ENCODE data around the gene VPS13D. TPM values are rescaled to one million over a fixed set of nuclear protein-coding genes. Genes with fewer than 3 reads are reported as not detected.

The VPS13D gene
- total RNA-seq, 2 donors from 2014 or later = 54.3 to 56.0 TPM

DNA sequence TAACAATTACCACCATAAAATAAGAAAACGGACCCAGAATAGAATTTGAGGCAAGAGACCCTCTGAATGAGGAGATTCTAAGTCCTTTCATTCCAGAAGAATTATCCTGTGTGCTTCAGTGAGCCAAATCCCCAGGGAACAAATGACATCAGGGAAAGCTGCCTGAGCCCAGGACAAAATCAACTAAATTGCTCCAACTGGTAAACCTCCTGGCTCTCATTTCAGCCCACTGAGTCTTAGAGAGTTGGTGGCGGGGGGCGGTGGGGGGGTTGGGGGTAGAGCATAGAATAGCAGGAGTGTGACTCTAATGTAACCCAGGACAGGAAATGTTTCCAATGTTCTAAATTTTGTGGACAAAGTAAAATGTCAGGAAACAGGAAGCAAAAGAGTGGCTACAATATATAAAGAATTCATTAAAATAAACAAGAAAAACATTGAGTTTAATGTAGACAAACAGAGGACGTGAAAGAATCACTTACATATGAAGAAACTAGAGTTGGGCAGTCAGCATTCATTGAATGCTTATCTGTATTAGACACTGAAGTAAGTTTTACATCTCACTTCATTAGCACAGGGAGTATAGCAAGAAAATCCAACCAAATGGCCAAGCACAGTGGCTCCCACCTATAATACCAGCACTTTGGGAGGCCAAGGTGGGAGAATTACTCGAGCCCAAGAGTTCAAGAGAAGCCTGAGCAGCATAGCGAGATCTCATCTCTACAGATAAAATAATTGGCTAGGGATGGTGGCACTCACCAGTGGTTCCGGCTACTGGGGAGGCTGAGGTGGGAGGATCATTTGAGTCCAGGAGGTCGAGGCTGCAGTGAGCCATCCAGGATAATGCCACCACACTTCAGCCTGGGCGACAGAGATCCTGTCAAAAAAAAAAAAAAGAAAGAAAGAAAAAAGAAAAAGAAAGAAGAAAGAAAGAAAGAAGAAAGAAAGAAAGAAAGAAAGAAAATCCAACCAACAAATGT, 313.1 kb downstream of the VPS13D start:
- Histone ChIP-seq H3K27ac (no peak overlapping the region), H3K36me3 (no peaks in the 10 kb centered on the region), H3K4me3 (no peak overlapping the region), H3K9ac (ENCODE audit: low read depth in 2 of 2, low read length in 2 of 2) (no peak overlapping the region), H3K27me3 (no peaks in the 10 kb centered on the region), H3K4me1 (no peaks in the 10 kb centered on the region), H3K9me3 (no peaks in the 10 kb centered on the region)
- TF ChIP-seq, protein P1, sequence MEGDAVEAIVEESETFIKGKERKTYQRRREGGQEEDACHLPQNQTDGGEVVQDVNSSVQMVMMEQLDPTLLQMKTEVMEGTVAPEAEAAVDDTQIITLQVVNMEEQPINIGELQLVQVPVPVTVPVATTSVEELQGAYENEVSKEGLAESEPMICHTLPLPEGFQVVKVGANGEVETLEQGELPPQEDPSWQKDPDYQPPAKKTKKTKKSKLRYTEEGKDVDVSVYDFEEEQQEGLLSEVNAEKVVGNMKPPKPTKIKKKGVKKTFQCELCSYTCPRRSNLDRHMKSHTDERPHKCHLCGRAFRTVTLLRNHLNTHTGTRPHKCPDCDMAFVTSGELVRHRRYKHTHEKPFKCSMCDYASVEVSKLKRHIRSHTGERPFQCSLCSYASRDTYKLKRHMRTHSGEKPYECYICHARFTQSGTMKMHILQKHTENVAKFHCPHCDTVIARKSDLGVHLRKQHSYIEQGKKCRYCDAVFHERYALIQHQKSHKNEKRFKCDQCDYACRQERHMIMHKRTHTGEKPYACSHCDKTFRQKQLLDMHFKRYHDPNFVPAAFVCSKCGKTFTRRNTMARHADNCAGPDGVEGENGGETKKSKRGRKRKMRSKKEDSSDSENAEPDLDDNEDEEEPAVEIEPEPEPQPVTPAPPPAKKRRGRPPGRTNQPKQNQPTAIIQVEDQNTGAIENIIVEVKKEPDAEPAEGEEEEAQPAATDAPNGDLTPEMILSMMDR (IDR thresholded peaks at IDR 0.05) = no peak
- DNase-seq = no peak
- intact Hi-C loops (cut with DNase I) = no loop called here

DNA sequence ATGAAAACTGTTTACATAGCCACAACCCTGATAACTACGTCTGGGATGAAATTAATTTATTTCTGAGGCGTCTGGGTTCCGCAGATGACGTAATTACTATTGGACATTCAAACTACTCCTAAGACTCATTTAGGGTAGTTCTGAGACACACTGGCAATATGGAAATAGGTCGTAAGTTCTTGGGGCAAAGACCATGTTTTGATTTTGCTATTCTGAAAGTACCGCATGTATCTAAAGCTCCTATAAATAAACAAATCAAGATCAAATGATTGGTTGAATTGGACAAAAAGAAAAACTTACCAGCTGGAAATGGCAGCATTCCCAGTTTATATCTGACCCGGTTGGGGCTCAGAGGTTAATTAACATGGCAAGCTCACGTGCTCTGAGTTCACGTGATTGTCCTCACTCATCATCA, 313.9 kb downstream of the VPS13D start:
- DNase-seq = no peak
- Histone ChIP-seq H3K9ac (ENCODE audit: low read depth in 2 of 2, low read length in 2 of 2) (no peak overlapping the region), H3K36me3 (no peaks in the 10 kb centered on the region), H3K4me3 (no peak overlapping the region), H3K27ac (no peak overlapping the region), H3K9me3 (no peaks in the 10 kb centered on the region), H3K27me3 (no peaks in the 10 kb centered on the region), H3K4me1 (no peaks in the 10 kb centered on the region)
- TF ChIP-seq, protein P1 (IDR thresholded peaks at IDR 0.05) = no peak
- intact Hi-C loops (cut with DNase I) = no loop called here

DNA sequence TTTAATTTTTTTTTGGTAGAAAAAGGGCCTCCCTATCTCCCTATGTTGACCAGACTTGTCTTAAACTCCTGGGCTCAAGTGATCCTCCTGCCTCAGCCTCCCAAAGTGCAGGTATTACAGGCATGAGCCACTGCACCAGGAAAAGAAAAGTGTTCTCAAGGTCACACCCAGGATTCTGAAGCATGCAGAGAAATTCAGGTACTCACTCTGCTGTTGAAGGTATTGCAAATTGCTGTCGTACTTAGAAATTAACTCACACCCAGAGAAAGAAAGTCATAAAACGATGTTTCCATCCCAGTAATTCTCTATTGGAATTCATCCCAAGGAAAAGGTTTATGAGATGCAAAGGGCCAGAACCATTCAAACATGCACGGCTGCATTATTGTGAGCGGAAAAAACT, 314.5 kb downstream of the VPS13D start:
- Histone ChIP-seq H3K9ac (ENCODE audit: low read depth in 2 of 2, low read length in 2 of 2) (no peak overlapping the region), H3K9me3 (no peaks in the 10 kb centered on the region), H3K36me3 (no peaks in the 10 kb centered on the region), H3K4me1 (no peaks in the 10 kb centered on the region), H3K27ac (no peak overlapping the region), H3K4me3 (no peak overlapping the region), H3K27me3 (no peaks in the 10 kb centered on the region)
- no peak for DNase-seq
- intact Hi-C loops (cut with DNase I) = no loop called here
- TF ChIP-seq, protein P1 (IDR thresholded peaks at IDR 0.05) = no peak

DNA sequence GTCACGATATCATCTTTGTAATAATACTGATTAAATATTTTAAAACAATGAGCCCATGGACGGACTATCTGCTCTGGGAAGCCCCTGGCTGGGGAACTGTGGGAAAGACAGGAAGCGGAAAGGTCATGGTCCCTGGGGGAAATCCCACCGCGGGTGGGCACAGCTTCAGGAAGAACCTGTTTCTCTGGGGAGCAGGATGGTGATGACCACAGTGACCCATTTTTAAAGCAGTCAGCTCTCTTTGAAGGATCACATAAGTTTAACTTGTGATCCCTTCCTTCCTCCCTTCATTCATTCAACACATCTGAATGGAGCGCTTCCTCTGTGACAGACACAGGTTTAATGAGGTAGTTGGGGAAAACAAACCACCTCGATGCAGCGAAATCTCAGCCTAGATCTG, 315.2 kb downstream of the VPS13D start:
- Histone ChIP-seq H3K9me3 (no peaks in the 10 kb centered on the region), H3K9ac (ENCODE audit: low read depth in 2 of 2, low read length in 2 of 2) (no peak overlapping the region), H3K27ac (no peak overlapping the region), H3K27me3 (no peaks in the 10 kb centered on the region), H3K4me3 (no peak overlapping the region), H3K36me3 (no peaks in the 10 kb centered on the region), H3K4me1 (no peaks in the 10 kb centered on the region)
- TF ChIP-seq, protein P1 (IDR thresholded peaks at IDR 0.05) = no peak
- no peak for DNase-seq
- intact Hi-C loops (cut with DNase I) = no loop called here

DNA sequence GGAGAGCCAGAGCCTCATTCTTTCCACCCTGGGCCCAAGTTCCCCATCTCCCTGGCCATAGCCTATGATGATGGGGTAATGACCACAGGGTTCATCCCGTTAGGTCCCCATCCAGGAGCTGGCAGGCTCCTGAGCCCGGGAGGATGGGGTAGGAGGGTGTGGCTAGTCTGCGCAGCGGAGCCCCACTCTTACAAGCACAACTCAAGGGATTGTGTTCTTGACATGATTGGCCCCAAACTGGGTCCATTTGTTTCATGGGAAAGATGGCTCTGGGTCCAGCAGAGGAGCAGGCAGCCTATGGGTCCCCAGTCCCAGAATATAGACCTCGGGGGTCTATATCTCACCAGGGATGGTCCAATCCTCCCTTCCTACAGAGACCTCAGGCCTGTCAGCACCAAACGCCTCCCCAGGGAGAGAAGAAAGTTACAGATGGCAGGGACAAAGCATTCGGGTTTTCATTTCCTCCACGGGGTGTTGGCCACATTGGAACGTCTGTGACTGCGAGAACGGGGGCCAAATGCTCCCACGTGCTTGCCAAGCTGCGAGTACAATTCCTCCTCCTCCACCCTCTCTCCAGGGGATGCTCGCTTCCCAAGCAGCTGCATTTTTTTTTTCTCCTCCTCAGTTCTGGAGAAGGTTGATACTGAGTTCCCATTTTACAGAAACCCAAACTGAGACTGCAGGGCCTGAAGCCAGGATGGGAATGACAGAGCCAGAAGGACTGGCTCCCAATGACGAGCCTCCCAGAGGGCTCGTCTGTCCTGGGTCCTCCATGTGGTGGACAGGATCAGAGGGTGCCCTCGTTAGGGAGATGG, 317.1 kb downstream of the VPS13D start:
- intact Hi-C loops (cut with DNase I) = no loop called here
- DNase-seq = no peak

More for the DNA sequence above, 317.1 kb downstream of the VPS13D start:
- Histone ChIP-seq H3K27me3 (no peaks in the 10 kb centered on the region), H3K36me3 (no peaks in the 10 kb centered on the region), H3K4me3 (no peak overlapping the region), H3K9me3 (no peaks in the 10 kb centered on the region), H3K9ac (ENCODE audit: low read depth in 2 of 2, low read length in 2 of 2) (no peak overlapping the region), H3K4me1 (no peaks in the 10 kb centered on the region), H3K27ac (no peak overlapping the region)
- TF ChIP-seq, protein P1 (IDR thresholded peaks at IDR 0.05) = no peak

All from colonic mucosa (tissue), 4 donors.